Stimulated activated CD4-positive, alpha-beta T cell treated with anti-CD3 and anti-CD28 coated beads, Interleukin-1b, Interleukin-23, amount 100 ng/mL, for 48 hours (primary cell): Measurements from ENCODE around the gene TRIM8.
"Not testable (repeated sequence)": the region's sequence is repeated elsewhere in the genome, so short reads cannot be mapped to it uniquely, and the experiment has no call there.

Experiments used
- DNase-seq: peaks from one replicate; pipeline ENCODE4 v3.0.0-alpha.2; 2020

The TRIM8 gene

GRCh38 chr10:102673819-102674511 is 29.7 kb downstream of the TRIM8 start:
- DNase-seq: peak; percentile 70

GRCh38 chr10:102674566-102674965 is 30.3 kb downstream of the TRIM8 start:
- DNase-seq: no peak

- no peak for DNase-seq
Observed at GRCh38 chr10:102675011-102675665, 30.9 kb downstream of the TRIM8 start.

- DNase-seq: no peak
Observed at GRCh38 chr10:102675666-102676533, 31.6 kb downstream of the TRIM8 start.

GRCh38 chr10:102676534-102677315 is 32.4 kb downstream of the TRIM8 start:
- DNase-seq: no peak

GRCh38 chr10:102677331-102678067 is 33.2 kb downstream of the TRIM8 start:
- no peak for DNase-seq

- DNase-seq: no peak
Observed at GRCh38 chr10:102678068-102678400, 33.8 kb downstream of the TRIM8 start.

- DNase-seq: no peak
Observed at GRCh38 chr10:102678842-102679289, 34.6 kb downstream of the TRIM8 start.

GRCh38 chr10:102679596-102679995 is 35.3 kb downstream of the TRIM8 start:
- no peak for DNase-seq

GRCh38 chr10:102681696-102682095 is 37.4 kb downstream of the TRIM8 start:
- no peak for DNase-seq

GRCh38 chr10:102682416-102682815 is 38.1 kb downstream of the TRIM8 start:
- DNase-seq: no peak

- DNase-seq: no peak
Observed at GRCh38 chr10:102682981-102683380, 38.7 kb downstream of the TRIM8 start.

- no peak for DNase-seq
Observed at GRCh38 chr10:102683736-102684135, 39.5 kb downstream of the TRIM8 start.

GRCh38 chr10:102691285-102692066 is 47.2 kb downstream of the TRIM8 start:
- DNase-seq: no peak

GRCh38 chr10:102695401-102695800 is 51.1 kb downstream of the TRIM8 start:
- not testable (repeated sequence) for DNase-seq

GRCh38 chr10:102696736-102697135 is 52.5 kb downstream of the TRIM8 start:
- DNase-seq: no peak

- no peak for DNase-seq
Observed at GRCh38 chr10:102698894-102699293, 54.6 kb downstream of the TRIM8 start.

GRCh38 chr10:102701272-102701671 is 57.0 kb downstream of the TRIM8 start:
- no peak for DNase-seq

GRCh38 chr10:102701796-102702195 is 57.5 kb downstream of the TRIM8 start:
- no peak for DNase-seq

GRCh38 chr10:102702742-102703141 is 58.5 kb downstream of the TRIM8 start:
- DNase-seq: no peak

GRCh38 chr10:102704915-102705314 is 60.6 kb downstream of the TRIM8 start:
- DNase-seq: no peak
